Mucosa of gallbladder (tissue), 1 donor: ENCODE data around the gene GBE1. TPM values are rescaled to one million over a fixed set of nuclear protein-coding genes. Genes with fewer than 3 reads are reported as not detected.

Experiments used
- DNase-seq: peaks from one replicate; pipeline ENCODE4 v3.0.0-alpha.2; 2020; ENCODE audit warnings: low spot score
- total RNA-seq: library from RNA; stranded (reverse); gene quantifications from one replicate; pipeline ENCODE4 v1.2.1, GENCODE V29; 2021
- donor health status: DM: no; HTN: no; CAD: no.

Gene GBE1
- total RNA-seq, 1 donor from 2014 or later: 17.2 TPM

DNA sequence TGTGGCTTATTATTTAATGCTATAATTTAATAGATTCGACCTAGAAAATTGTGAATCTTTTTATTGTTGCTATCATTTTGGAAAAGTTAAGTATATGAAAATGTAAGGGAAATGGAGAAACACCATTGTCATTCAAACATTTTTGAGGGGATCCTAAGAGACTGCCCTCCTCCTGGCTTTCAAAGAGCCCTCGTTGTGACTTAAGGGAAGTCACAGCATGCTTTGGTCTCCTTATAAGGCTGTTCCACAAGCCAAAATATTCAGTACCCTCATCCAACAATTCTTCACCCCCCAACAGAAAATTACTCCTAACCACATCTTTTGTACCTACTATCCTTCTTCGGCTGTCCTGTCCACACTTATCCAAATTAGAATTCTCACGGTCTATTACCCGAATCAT, 140.2 kb downstream of the GBE1 start:
- DNase-seq: no peak

DNA sequence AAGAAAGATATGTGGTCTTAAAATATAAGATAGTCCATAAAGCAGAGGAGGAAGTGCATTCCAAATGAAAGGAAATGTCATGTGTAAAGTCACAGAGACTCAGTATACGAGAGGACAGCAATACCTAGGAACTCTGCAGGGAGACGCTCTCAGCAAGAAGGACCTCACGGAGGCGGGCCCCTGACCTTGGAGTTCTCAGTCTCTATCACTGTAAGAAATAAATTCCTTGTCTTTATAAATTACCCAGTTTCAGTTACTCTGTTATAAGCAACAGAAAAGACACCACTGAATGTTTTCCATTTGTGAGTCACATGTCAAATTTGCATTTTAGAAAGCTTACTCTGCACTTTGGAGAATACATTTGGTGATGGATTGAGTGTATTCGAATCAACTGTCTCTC, 140.6 kb downstream of the GBE1 start:
- no peak for DNase-seq

DNA sequence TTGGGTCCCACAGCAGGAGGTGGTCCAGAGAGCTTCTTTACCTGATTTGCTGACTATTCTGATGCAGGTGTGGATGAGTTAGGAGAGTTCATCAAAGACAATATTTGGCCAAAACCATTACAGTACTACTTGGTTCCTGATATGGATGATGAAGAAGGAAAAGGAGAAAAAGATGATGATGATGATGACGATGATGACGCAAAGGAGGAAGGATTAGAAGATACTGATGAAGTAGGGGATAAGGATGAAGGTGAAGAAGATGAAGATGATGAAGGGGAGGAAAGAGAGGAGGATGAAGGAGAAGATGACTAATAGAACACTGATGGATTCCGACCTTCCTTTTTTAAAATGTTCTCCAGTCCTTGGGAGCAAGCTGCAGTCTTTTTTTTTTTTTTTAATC, 148.7 kb downstream of the GBE1 start:
- DNase-seq: no peak

DNA sequence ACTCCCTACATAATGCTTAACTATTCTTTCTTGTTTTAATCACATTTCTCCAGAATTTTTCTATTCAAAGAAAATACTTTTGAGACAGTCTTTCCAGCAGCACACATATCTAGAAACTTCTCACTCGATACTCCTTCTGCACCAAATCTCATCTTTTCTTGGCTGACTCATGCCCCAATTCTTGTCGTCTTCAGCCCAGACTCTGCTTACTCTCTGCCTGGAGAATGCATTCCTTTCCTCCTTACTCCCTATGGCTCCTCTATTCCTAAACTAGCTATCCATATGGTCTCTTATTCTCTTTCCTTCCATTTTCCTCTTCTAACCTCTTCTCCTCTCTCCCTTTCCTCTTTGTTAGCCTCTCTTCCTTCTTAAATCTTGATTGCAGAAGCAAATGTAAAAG, 158.7 kb downstream of the GBE1 start:
- DNase-seq: no peak

DNA sequence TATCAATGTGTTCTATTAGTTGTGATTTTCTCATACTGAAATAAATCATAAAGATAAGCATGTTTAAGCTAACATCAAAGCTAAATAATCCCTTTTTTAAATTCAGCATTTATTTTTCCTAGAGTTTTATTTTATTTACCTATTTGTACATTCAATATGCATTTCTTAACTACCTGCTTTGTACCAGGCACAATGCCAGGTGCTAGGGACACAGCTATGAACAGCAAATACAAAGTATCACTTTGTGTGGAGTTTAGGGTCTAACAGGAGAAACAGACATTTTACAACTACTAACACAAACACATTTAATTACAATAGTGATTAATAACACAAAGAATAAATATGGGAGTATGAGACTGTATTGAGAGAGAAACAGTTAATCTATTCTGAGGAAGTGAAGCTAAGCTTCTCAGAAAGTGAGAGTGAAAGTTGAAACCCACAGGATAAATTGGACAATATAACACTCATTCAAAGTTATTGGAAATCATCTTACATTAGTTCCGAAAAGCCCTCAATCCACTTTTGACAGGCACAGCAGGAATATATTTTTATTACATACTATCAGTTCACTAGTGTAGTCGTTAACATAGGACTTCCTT, 159.6 kb downstream of the GBE1 start:
- no peak for DNase-seq

DNA sequence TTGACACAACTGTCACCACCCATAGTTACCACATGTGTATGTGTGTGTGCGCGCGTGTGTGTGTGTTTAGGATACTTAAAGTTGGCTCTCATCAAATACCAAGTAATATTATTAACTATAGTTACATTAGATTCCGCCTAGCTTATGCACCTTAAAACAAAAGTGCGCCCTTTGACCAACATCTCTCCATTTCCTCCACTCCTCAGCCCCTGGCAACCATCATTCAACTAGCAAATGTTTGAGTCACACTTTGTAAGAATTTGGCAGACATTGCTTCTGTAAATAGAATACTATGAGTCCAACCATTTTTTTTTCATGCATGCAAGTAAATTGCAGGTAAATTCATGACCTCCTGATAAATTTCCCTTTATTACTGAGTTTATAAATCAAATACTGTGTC, 169.3 kb downstream of the GBE1 start:
- no peak for DNase-seq

DNA sequence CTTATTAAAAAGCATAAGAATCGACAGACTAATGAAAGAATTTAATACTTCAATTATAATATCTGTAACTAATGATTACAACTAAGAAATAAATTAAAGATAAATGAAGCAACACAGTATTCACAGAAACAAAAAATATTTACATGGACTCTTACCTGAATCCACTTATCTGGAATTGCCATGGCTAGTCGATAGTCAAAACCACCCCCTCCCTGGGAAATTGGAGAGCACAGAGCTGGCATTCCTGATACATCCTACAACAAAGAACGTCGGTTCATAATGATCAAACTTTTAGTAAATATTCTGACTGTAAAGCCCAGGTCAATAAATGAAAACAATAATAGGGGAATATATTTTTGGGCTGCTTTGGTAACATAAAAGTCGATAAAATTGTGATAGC, 175.5 kb downstream of the GBE1 start:
- no peak for DNase-seq

DNA sequence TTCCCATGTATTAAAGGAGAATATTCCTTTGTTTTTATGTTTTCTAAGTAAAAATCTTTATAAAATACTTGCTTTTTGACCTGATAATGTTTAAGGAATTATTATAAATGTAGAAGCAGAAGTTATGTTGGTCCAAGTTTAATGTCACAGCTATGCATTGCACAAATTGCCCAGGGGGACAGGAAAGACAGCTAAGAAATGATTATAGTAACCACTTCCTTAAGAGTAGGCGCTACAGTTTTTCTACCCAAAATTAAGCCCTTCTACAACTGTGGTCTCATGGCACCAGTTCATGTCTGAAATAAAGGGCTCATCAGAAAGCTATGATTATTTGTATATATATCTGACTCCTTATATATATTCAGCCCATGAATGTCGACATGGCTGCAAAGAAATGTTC, 176.4 kb downstream of the GBE1 start:
- DNase-seq: no peak

DNA sequence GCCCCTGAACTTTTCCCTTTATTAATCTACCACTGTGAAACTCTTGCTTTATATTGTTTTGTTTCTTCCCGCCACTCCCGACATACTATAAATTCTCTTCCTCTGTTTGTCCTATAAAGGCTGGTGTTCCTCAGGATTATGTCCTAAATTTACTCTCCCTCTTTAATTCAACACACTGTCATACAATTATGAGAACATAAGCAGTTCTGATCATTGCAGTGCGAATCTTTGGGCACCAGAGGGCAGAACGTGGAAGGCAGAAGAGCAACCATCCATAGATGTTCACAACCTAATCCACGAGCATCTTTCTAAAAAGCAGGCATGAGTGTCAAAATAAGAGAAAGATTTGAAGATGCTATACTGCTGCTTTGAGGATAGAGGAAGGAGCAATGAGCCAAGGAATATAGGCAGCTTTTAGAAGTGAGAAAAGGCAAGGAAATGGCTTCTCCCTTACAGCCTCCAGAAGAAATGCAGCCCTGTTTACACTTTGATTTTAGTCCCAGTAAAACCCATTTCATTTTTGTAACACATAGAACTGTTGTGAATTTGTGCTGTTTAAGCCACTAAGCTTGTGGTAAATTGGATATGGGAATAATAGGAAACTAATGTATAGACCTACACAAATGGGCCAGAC, 179.4 kb downstream of the GBE1 start:
- peak; percentile 11 for DNase-seq

DNA sequence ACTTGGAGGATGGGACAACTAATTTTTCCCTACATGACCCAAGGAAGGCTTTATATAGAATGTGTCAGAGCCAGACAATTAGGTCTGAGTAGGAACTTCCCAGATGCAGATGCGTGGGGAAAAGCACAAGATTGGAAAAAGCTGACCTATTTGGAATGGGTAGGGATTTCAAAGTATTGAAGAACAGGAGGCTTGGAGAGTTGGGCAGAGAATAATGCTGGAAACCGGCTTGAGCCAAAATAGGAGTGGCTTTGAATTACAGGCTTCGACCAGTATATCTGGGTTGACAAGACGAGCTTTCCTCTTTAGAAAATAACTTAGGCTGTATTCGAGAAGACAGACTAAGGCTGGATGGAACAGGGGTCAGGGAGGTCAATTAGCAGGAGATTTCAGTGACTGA, 181.1 kb downstream of the GBE1 start:
- DNase-seq: no peak

DNA sequence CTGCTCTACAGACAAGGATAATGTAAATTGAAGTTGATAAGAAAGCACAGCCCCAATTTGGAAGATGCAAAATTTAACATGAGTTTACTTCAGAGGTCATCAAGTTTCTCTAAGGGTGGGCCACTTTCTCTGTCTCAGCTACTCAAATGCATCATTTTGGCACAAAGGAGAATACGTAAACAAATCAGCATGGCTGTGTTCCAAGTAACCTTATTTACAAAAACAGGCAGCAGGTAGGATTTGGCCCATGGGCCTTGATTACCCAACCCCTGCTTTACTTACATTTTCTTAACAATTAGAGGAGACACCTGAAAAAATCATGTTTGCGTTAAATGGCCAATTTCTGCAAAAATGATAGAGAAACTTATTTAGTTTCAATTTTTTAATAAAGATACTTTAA, 181.7 kb downstream of the GBE1 start:
- DNase-seq: no peak

DNA sequence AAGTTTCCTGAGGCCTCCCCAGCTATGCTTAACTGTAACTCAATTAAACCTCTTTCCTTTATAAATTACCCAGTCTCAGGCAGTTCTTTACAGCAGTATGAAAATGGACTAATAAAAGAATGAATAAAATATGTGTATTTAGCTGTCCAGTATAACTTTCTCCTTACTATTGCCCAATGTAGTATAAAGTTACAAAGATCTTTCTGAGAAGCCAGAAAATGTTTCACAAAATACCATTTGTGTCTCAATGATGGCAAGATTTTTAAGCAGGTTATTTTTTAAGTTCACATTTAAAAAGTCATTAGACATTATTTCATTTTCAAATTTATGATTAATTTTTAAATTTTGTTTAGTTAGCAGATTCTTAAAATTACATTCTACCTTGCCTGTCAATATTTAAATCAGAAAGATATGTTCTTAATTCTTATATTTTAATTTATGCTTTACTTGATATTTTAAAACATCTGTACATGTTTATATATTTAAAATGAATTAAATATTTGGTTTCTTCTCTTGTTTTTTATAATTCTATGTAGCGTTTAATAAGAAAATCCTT, 189.2 kb downstream of the GBE1 start:
- DNase-seq: no peak

DNA sequence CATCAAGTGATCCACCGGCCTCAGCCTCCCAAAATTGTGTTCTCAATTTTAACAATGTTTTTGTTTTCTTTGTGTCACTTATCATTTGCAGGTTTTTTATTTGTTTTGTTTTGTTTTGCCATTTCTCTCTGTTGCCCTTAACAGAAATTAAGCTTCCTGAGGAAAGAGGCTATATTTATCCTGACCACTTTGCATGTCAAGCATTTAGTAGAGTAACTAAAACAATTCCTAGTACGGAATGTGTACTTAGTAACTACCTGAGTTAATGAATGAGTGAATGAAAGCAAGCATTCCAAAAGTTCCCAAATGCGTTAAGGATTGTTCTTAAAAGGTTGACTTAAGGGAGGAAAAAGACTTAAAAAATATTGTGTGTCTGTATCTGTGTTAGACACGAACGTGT, 193.1 kb downstream of the GBE1 start:
- DNase-seq: no peak

DNA sequence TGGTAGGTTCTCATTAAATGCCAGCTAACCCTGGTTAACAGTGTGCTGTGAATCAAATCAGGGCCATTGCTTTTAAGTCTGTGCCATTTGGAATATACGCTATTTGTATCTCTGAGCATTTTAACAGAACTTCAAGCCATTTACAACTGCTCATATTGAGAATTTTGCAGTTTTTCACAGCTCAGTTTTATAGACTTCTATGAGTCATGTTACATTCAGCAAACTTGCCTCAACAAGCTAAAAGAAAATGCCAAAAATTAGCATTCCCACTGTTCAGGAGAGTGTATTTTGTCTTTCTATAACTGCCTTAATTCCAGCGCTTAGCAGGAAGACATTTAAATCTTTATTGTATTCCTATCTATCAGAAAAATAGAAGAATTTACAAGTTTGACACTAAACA, 196.4 kb downstream of the GBE1 start:
- no peak for DNase-seq

DNA sequence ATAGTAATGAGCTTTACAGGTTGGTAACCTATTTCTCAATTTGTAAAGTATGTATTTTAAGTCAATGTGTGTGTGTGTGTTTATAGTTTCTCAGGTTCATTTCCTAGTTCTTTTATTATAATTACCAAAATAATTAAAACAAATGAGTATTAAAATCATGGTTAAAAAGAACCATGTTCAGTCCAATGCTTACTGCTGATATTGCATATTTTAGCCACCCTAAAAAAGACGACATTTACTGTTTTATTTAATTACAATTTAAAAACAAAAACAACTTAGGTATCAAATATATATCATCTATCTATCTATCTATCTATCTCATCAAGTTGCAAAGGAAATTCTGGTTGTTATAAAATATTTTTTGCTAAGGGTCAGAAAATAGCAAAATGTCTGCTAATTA, 203.3 kb downstream of the GBE1 start:
- no peak for DNase-seq

DNA sequence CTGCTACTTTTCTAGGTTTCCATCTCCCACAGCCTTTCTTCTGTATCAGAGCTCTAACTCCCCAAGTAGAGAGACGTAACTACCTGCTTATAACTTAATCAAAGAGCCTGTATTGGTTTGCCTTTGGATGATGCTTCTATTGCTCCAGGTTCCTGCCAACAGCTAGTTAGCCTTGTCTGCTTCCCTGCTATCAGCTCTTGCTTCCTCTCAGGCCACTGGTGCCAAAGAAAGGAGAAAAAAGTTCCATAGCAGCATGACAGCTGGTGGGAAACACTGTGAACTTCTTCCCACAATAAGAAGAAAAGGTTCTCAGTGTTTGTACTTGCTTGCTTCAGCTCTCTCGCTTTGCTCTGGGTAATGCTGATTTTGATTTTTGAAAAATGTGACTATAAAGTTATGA, 206.6 kb downstream of the GBE1 start:
- no peak for DNase-seq

DNA sequence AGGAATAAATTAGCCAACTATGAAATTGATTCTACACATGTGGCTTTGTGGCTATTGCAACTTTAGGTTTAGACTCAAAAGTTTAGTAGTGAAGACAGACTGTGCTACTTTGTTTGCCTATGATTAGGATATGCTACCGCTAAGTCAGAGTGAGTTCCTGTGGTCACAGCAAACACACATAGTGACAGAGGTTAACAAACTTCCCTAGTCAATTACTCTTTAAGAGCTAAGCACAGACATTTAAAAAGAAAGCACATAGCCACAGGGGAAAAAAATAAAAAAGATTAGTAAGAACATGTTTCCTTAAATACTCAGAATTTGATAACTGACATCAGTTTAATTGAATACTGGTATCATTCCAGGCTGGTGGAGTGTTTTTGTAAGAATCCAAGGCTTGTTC, 207.1 kb downstream of the GBE1 start:
- no peak for DNase-seq

DNA sequence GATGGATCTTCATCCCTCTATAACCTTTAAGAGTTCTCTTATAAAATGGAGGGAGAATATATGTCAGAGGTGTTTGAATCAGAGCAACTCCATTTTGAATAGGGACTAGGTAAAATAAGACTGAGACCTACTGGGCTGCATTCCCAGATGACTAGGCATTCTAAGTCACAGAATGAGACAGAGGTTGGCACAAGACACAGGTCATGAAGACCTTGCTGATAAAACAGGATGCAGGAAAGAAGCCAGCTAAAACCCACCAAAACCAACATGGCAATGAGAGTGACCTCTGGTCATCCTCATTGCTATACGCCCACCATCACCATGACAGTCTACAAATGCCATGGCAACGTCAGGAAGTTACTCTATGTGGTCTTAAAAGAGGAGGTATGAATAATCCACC, 211.0 kb downstream of the GBE1 start:
- no peak for DNase-seq

DNA sequence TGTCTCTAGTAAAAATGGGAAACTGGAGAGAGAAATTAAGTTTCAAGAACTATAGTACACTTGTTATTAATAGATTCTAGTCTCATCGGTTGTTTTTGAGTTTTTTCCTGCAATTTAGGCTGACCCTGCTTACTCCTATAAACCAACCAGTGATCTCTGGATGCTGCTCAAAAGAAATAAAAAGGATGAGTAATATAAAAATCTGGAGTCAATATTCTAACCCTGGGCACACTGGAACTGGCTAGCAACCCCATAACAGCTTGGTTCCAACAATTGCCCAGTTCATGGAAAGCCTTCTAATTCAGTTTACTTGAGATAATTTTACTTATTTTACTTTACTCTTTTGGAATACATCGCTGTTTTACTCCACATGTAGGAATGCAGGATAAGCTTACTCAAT, 211.6 kb downstream of the GBE1 start:
- no peak for DNase-seq

DNA sequence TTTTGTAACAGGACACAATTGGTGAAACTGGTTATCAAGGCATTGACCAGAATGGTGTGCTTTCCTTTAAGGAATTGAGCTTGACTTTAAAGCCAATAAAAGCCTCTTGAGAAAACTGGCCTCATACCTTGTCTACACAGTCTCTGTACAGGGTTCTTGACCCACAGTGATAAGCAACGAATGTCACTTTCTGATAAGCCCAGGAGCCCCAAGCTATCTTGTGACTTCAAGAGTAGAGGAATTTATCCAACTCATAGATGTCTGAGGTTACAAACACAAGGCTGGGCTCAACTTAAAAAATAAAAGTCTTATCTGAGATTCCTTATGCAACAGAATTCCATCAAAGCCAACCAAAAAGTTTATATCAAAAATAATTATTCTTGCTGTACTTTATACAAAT, 212.1 kb downstream of the GBE1 start:
- no peak for DNase-seq

DNA sequence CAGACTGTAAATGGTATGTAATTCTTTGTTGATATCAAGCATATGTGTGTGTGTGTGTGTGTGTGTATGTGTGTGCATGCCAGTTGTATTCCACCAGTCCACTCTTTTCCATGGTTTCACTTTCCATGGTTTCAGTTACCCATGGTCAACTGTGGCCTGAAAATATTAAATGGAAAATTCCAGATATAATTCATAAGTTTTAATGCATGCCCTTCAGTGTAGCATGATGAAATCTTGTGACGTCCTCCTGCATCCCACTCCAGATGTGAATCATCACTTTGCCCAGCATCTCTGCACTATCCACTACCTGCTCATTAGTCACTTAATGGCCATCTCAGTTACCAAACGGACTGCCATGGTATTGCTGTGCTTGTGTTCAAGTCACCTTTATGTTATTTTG, 215.9 kb downstream of the GBE1 start:
- DNase-seq: no peak

DNA sequence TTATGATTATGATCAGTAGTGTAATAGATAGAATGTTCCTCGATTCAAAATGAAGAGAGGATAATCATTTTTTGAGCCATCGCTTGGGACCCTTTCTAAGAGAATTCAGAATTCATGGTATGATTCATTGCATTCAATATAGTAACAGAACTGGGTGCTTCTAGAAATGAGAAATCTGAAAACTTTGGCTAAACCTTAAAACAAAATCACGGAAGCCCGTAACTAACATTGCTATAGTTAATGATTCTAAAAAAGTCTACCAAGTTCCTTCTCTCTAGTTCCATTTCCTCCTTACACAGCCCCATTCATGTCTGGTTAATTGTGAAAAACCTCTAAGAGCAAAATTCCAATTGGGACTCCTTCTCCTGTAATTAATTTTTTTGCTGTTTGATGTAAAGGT, 217.1 kb downstream of the GBE1 start:
- no peak for DNase-seq

DNA sequence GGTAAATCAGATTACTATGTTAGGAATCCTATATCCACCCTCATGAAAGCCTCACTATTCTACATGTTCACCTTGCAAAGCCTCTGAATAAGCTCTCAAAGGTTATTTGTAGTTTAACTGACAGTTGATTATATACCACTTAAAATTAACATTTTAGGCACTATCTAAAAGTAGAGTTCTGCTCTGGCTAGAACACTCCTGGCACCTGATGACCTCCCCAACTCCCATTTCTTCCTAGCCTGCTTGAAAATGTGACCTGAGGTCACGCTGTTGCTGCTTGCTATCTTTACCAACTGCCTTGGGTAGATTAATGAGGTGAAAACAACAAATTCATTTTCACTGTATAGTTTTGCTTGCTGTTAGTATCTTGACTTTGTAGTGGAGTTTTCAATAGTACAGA, 220.7 kb downstream of the GBE1 start:
- DNase-seq: no peak

DNA sequence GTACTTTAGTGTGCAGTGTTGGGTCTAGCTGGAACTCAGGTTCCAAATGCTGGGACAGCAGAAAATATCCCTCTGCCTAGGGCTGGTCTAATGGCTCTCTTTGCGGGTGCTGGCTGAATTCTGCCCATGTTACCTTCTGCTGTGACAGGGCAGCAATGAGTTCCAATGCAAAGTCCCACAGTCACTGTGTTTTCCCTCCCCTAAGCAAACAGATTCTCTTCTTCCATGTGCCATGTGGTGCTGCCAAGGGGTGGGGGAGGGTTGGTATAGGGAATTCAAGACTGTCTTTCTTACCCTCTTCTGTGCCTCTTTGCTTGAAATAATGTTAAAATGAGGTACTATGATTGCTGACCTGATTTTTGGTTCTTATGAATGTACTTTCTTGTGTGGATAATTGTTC, 229.6 kb downstream of the GBE1 start:
- DNase-seq: no peak
